ENCODE data around the gene MUC5AC.

MUC5AC gene

GRCh38 chr11:1230121-1230455 lies 72.3 kb downstream of the MUC5AC start:
- in situ Hi-C loops (cut with MboI; ENCODE audit: low sequenced_read_pairs, unreplicated experiment): no loop called here
- DNase-seq (ENCODE audit: low spot score): no peak
- TF ChIP-seq CTCF (IDR thresholded peaks at IDR 0.05; ENCODE audit: borderline replicate concordance, control extremely low read depth, extremely low read depth, insufficient read depth, missing control alignments): no peak

- TF ChIP-seq CTCF (IDR thresholded peaks at IDR 0.05; ENCODE audit: borderline replicate concordance, control extremely low read depth, extremely low read depth, insufficient read depth, missing control alignments): no peak
- no peak for DNase-seq (ENCODE audit: low spot score)
- in situ Hi-C loops (cut with MboI; ENCODE audit: low sequenced_read_pairs, unreplicated experiment): no loop called here
Measured at GRCh38 chr11:1230456-1231395, 73.0 kb downstream of the MUC5AC start.

- TF ChIP-seq CTCF (IDR thresholded peaks at IDR 0.05; ENCODE audit: borderline replicate concordance, control extremely low read depth, extremely low read depth, insufficient read depth, missing control alignments): no peak
- in situ Hi-C loops (cut with MboI; ENCODE audit: low sequenced_read_pairs, unreplicated experiment): no loop called here
- no peak for DNase-seq (ENCODE audit: low spot score)
Measured at GRCh38 chr11:1231396-1232020, 73.8 kb downstream of the MUC5AC start.

GRCh38 chr11:1232021-1232882 lies 74.5 kb downstream of the MUC5AC start:
- TF ChIP-seq CTCF (IDR thresholded peaks at IDR 0.05; ENCODE audit: borderline replicate concordance, control extremely low read depth, extremely low read depth, insufficient read depth, missing control alignments): no peak
- no peak for DNase-seq (ENCODE audit: low spot score)
- in situ Hi-C loops (cut with MboI; ENCODE audit: low sequenced_read_pairs, unreplicated experiment): no loop called here

- no peak for DNase-seq (ENCODE audit: low spot score)
- no peak for TF ChIP-seq CTCF (IDR thresholded peaks at IDR 0.05; ENCODE audit: borderline replicate concordance, control extremely low read depth, extremely low read depth, insufficient read depth, missing control alignments)
- in situ Hi-C loops (cut with MboI; ENCODE audit: low sequenced_read_pairs, unreplicated experiment): no loop called here
Measured at GRCh38 chr11:1232883-1233321, 75.1 kb downstream of the MUC5AC start.

- in situ Hi-C loops (cut with MboI; ENCODE audit: low sequenced_read_pairs, unreplicated experiment): no loop called here
- DNase-seq (ENCODE audit: low spot score): no peak
- no peak for TF ChIP-seq CTCF (IDR thresholded peaks at IDR 0.05; ENCODE audit: borderline replicate concordance, control extremely low read depth, extremely low read depth, insufficient read depth, missing control alignments)
Measured at GRCh38 chr11:1233351-1234053, 75.7 kb downstream of the MUC5AC start.

All from GM13976 (cell line).